Activated naive CD4-positive, alpha-beta T cell treated with anti-CD3 and anti-CD28 coated beads, Interleukin-2, amount 50 U/mL, for 72 hours (primary cell): Measurements from ENCODE around the gene GPR39. TPM values are rescaled to one million over a fixed set of nuclear protein-coding genes. Genes with fewer than 3 reads are reported as not detected.
A peak's percentile ranks its signal among the peaks of the same experiment; 100 is the strongest.

Source experiments
- ATAC-seq, 2 donors: fragments of 150-1000 bp; cut with Tn5 transposase; 2 replicates each; pipeline ENCODE4 v1.10.0; 2021; ENCODE audit warnings: mild to moderate bottlenecking in 2 of 2, moderate library complexity in 2 of 2
- DNase-seq, 2 donors: peaks; one replicate each; pipeline ENCODE4 v3.0.0; 2021 to 2022; ENCODE audit warnings: low spot score in 2 of 2
- H3K27ac Mint-ChIP-seq, 2 donors: one replicate each; pipeline ENCODE4 v1.8.0; 2022; ENCODE audit warnings: mild to moderate bottlenecking in 2 of 2, mixed read lengths in 2 of 2
- H3K36me3 Mint-ChIP-seq, 2 donors: one replicate each; pipeline ENCODE4 v1.8.0; 2022; ENCODE audit warnings: mixed read lengths in 2 of 2
- H3K9me3 Mint-ChIP-seq, 2 donors: one replicate each; pipeline ENCODE4 v1.8.0; 2022; ENCODE audit warnings: mixed read lengths in 2 of 2
- total RNA-seq, 2 donors: library from RNA; stranded (reverse); gene quantifications; one replicate each; pipeline ENCODE4 v1.2.3, GENCODE V29; 2022

GPR39 gene
- total RNA-seq, 2 donors from 2014 or later, result not detected

DNA sequence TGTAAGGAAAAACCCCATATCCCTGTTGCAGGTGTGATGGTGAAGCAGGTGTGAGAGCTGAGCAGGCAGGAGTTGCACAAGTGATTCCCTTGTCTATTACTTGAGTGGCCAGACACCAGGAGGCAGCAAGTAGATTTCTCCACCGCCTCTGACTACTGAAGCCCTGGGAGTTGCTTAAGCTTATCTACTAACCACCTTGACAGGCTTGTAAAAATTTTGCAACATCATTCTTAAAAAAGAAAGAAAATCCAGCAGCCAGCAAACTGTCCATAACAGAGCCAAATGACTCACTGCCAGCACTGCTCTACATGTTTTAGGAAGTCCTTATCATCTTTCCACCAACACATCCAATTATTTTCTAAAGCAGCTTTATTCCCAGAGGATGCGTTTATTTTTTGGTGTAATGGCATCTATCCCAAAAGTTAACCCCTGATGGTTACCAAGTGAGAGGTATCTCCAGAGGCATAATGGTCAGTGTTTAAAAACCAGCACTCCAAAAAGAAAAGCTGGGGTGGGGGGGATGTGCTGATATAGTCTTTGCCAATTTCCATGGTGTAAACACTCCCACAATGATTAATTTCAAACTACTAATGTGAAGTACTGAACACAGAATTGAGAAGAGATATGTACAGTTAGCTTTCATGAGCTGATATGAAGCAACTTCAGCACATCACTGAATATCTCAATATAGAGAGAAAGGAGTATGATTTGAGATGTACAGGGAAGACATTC lies 16.3 kb upstream of the GPR39 start:
- ATAC-seq (no peak), DNase-seq (no peak)
- H3K9me3 Mint-ChIP-seq, result peaks cover 11 to 22% of the 10 kb centered on the region in 2 donors
- no peaks in the 10 kb centered on the region for H3K36me3 Mint-ChIP-seq
- H3K27ac Mint-ChIP-seq, result no peak overlapping the region

- Mint-ChIP-seq H3K27ac (no peak overlapping the region), H3K36me3 (no peaks in the 10 kb centered on the region), H3K9me3 (peaks cover 11 to 18% of the 10 kb centered on the region in 2 donors)
- ATAC-seq, result no peak
- no peak for DNase-seq
These were observed 15.7 kb upstream of the GPR39 start for GRCh38 chr2:132400901-132401240.

- Mint-ChIP-seq H3K9me3 (peaks cover 8 to 13% of the 10 kb centered on the region in 2 donors), H3K36me3 (no peaks in the 10 kb centered on the region), H3K27ac (no peak overlapping the region)
- no peak for ATAC-seq
- DNase-seq, result no peak
These were observed 15.3 kb upstream of the GPR39 start for GRCh38 chr2:132401326-132401725.

GRCh38 chr2:132403146-132403545 lies 13.5 kb upstream of the GPR39 start:
- H3K27ac Mint-ChIP-seq, result no peak overlapping the region
- no peaks in the 10 kb centered on the region for H3K36me3 Mint-ChIP-seq
- DNase-seq (no peak), ATAC-seq (no peak)
- peaks cover 8 to 14% of the 10 kb centered on the region in 2 donors for H3K9me3 Mint-ChIP-seq

GRCh38 chr2:132404056-132404455 lies 12.5 kb upstream of the GPR39 start:
- no peak for ATAC-seq
- no peak overlapping the region for H3K27ac Mint-ChIP-seq
- peaks cover 8 to 14% of the 10 kb centered on the region in 2 donors for H3K9me3 Mint-ChIP-seq
- DNase-seq, result no peak
- H3K36me3 Mint-ChIP-seq, result no peaks in the 10 kb centered on the region

DNA sequence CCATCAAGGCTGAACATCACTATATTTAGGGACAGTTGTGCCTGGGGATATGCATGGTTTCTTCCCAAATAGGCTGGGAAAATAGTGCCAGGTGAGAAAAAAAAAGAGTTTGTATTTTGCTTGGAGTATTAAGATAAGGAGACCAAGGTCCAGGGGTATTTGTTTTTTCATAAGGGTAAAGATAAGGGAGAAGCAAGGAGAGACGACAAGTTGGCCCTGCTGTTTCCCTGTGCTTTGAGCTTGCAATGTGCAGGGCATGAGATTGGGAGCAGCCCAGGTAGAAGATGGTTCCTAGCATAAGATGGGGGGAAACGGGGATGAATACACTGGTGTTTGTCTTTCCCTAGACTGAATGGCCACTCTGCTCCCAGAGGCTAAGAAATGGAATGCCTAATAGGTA lies 8.8 kb upstream of the GPR39 start:
- Mint-ChIP-seq H3K9me3 (peaks cover 9 to 10% of the 10 kb centered on the region in 2 donors), H3K36me3 (no peaks in the 10 kb centered on the region), H3K27ac (peak overlapping the region in 1 of 2 donors; percentile 29)
- ATAC-seq, result no peak
- no peak for DNase-seq

DNA sequence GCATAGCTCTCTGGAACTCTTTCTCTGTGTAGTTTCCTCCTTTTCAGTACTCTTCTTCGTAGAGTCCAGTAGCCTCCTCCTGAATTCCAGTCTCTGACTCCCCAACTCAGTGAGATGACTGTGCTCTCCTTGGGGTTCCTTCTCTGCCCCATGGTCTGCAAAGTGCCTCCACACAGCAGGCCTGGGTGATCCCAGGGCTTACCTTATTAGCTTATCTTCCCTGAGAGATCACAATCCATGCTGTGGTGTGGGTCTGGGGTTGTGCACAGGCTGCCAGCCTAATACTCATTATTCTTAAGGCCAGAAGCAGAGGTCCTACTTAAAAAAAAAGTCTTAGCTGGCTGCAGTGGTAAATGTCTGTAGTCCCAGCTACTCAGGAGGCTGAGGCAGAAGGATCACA lies 4.6 kb upstream of the GPR39 start:
- Mint-ChIP-seq H3K9me3 (peaks cover 4 to 6% of the 10 kb centered on the region in 2 donors), H3K27ac (no peak overlapping the region), H3K36me3 (peaks cover 0 to 6% of the 10 kb centered on the region in 2 donors)
- DNase-seq, result no peak
- no peak for ATAC-seq

GRCh38 chr2:132414081-132414480 lies 2.5 kb upstream of the GPR39 start:
- no peak for ATAC-seq

GRCh38 chr2:132415256-132415914 lies 1.2 kb upstream of the GPR39 start:
- H3K9me3 Mint-ChIP-seq, result peaks cover 3% of the 10 kb centered on the region in 2 donors
- ATAC-seq, result no peak
- H3K36me3 Mint-ChIP-seq, result peaks cover 8 to 12% of the 10 kb centered on the region in 2 donors
- no peak for DNase-seq
- no peak overlapping the region for H3K27ac Mint-ChIP-seq

More at GRCh38 chr2:132414081-132414480, 2.5 kb upstream of the GPR39 start:
- Mint-ChIP-seq H3K9me3 (peaks cover 3 to 6% of the 10 kb centered on the region in 2 donors), H3K36me3 (peaks cover 8 to 12% of the 10 kb centered on the region in 2 donors), H3K27ac (no peak overlapping the region)
- no peak for DNase-seq

DNA sequence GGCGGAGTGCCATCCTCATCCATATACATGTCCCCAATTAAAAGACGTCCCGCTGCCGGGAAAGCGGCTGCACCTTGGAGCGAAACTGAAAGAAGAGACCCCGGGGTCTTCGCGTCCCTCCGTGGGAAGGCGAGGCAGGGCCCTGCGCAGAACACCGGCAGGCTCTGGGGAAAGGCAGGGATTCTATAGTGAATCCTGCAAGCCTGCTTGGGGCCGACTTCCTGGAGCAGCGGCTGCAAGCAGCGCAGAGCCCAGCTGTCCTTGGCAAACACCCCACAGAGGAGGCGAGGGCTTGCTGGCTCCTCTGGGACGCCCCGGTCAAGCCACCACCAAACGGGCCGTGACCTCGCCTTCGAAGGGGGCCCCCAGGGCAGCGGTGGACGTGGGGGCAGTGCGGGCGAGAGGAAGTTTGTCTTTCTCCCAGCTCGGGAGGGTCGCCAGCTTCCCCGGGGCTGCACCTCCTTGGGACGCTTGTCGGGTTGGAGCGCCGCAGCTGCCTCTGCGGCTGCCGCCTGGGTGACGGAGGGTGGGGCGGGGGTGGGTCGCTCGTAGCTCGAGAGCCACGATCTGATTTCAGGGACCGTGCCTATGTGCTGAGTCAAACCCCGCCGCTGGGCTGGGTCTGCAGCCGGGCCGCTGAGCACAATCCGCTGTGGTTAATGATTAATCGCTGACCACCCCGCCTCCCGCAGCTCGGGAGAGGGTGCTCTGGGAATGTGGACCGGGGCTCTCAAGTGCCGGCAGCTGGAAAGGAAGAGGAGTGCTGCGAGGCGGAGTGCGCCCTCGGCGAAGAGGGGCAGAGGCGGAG lies 486 bp upstream of the GPR39 start:
- DNase-seq (no peak), ATAC-seq (no peak)
- Mint-ChIP-seq H3K9me3 (peaks cover 0 to 3% of the 10 kb centered on the region in 2 donors), H3K36me3 (peaks cover 8 to 12% of the 10 kb centered on the region in 2 donors), H3K27ac (no peak overlapping the region)

DNA sequence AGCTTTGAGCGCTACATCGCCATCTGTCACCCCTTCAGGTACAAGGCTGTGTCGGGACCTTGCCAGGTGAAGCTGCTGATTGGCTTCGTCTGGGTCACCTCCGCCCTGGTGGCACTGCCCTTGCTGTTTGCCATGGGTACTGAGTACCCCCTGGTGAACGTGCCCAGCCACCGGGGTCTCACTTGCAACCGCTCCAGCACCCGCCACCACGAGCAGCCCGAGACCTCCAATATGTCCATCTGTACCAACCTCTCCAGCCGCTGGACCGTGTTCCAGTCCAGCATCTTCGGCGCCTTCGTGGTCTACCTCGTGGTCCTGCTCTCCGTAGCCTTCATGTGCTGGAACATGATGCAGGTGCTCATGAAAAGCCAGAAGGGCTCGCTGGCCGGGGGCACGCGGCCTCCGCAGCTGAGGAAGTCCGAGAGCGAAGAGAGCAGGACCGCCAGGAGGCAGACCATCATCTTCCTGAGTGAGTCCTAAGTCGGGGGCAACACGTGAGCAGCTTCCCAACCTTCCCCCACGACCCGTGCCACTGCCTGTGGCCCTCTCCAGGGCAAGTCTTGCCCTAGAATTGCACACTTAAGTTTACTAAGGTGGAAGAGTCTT lies 928 bp downstream of the GPR39 start:
- DNase-seq (no peak), ATAC-seq (no peak)
- Mint-ChIP-seq H3K9me3 (peaks cover 0 to 3% of the 10 kb centered on the region in 2 donors), H3K36me3 (peaks cover 8 to 12% of the 10 kb centered on the region in 2 donors), H3K27ac (no peak overlapping the region)

- Mint-ChIP-seq H3K27ac (no peak overlapping the region), H3K36me3 (peaks cover 8 to 12% of the 10 kb centered on the region in 2 donors), H3K9me3 (peaks cover 3 to 5% of the 10 kb centered on the region in 2 donors)
- DNase-seq (no peak), ATAC-seq (no peak)
These were observed 2.6 kb downstream of the GPR39 start for GRCh38 chr2:132419235-132419634.

- DNase-seq (no peak), ATAC-seq (no peak)
- Mint-ChIP-seq H3K36me3 (peaks cover 8 to 12% of the 10 kb centered on the region in 2 donors), H3K27ac (no peak overlapping the region), H3K9me3 (peaks cover 3 to 5% of the 10 kb centered on the region in 2 donors)
These were observed 3.3 kb downstream of the GPR39 start for GRCh38 chr2:132419941-132420340.

GRCh38 chr2:132420816-132421805 lies 4.5 kb downstream of the GPR39 start:
- DNase-seq, result no peak
- peaks cover 6 to 8% of the 10 kb centered on the region in 2 donors for H3K36me3 Mint-ChIP-seq
- peak in 1 of 2 donors; percentile 37 for ATAC-seq
- peaks cover 3 to 5% of the 10 kb centered on the region in 2 donors for H3K9me3 Mint-ChIP-seq
- H3K27ac Mint-ChIP-seq, result no peak overlapping the region

DNA sequence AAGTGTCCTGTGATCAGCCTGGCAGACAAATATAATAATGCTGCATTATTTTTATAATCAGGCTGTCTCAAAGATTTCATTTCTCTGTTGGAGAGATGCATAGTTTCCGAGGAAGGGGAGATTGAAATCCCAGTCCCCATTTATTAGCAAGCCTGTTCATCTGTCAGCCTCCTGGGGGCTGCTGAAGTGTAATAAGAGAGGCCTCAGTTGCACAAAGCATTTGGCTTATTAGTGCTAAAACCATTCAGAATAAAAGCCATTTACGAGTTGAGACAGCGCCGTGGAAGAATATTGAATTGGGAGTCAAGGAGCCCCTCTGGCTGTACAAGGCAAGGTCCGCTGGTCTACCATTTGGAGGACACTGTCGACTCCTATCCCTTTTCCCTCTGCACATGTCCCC lies 6.1 kb downstream of the GPR39 start:
- peaks cover 3 to 5% of the 10 kb centered on the region in 2 donors for H3K9me3 Mint-ChIP-seq
- no peak for ATAC-seq
- peaks cover 2 to 5% of the 10 kb centered on the region in 2 donors for H3K36me3 Mint-ChIP-seq
- no peak for DNase-seq
- no peak overlapping the region for H3K27ac Mint-ChIP-seq
